Measurements from ENCODE around the gene CEP89.
A peak's percentile ranks its signal among the peaks of the same experiment; 100 is the strongest.
"Not testable (repeated sequence)": the region's sequence is repeated elsewhere in the genome, so short reads cannot be mapped to it uniquely, and the experiment has no call there.

Gene CEP89

GRCh38 chr19:32971715-32972540, at the start of gene CEP89, which contains the start of gene FAAP24:
CEP89 (minus strand) TSS chr19:32971958; CDS start chr19:32971874, 84 bp downstream.
FAAP24 (plus strand) TSS chr19:32972242; CDS start chr19:32973197, 955 bp downstream.
- peak; percentile 98 for FAIRE-seq

- not testable (repeated sequence) for FAIRE-seq
Measured at GRCh38 chr19:33010891-33011290, 39.1 kb upstream of the CEP89 start.

GRCh38 chr19:33008738-33009137, 37.0 kb upstream of the CEP89 start:
- no peak for FAIRE-seq

- no peak for FAIRE-seq
Measured at GRCh38 chr19:33005440-33005839, 33.7 kb upstream of the CEP89 start.

- FAIRE-seq, result not testable (repeated sequence)
Measured at GRCh38 chr19:33003424-33004024, 31.8 kb upstream of the CEP89 start.

GRCh38 chr19:33002126-33002865, 30.5 kb upstream of the CEP89 start:
- not testable (repeated sequence) for FAIRE-seq

- FAIRE-seq, result no peak
Measured at GRCh38 chr19:33000910-33001309, 29.2 kb upstream of the CEP89 start.

- no peak for FAIRE-seq
Measured at GRCh38 chr19:33000510-33000909, 28.8 kb upstream of the CEP89 start.

- FAIRE-seq, result no peak
Measured at GRCh38 chr19:32998722-32999121, 27.0 kb upstream of the CEP89 start.

GRCh38 chr19:32997716-32998355, 26.1 kb upstream of the CEP89 start:
- FAIRE-seq, result no peak

GRCh38 chr19:32997061-32997464, 25.3 kb upstream of the CEP89 start:
- FAIRE-seq, result not testable (repeated sequence)

- not testable (repeated sequence) for FAIRE-seq
Measured at GRCh38 chr19:32995966-32996365, 24.2 kb upstream of the CEP89 start.

- no peak for FAIRE-seq
Measured at GRCh38 chr19:32988724-32989123, 17.0 kb upstream of the CEP89 start.

- not testable (repeated sequence) for FAIRE-seq
Measured at GRCh38 chr19:32988254-32988653, 16.5 kb upstream of the CEP89 start.

GRCh38 chr19:32982488-32982887, 10.7 kb upstream of the CEP89 start:
- FAIRE-seq, result not testable (repeated sequence)

GRCh38 chr19:32979807-32980206, 8.0 kb upstream of the CEP89 start:
- FAIRE-seq, result not testable (repeated sequence)

- not testable (repeated sequence) for FAIRE-seq
Measured at GRCh38 chr19:32977813-32978212, 6.1 kb upstream of the CEP89 start.

- FAIRE-seq, result no peak
Measured at GRCh38 chr19:32977280-32977679, 5.5 kb upstream of the CEP89 start.

GRCh38 chr19:32976223-32976805, 4.6 kb upstream of the CEP89 start:
- FAIRE-seq, result no peak

GRCh38 chr19:32971012-32971595, 654 bp downstream of the CEP89 start:
- no peak for FAIRE-seq

GRCh38 chr19:32969549-32969948, 2.2 kb downstream of the CEP89 start:
- FAIRE-seq, result no peak

GRCh38 chr19:32966750-32967149, 5.0 kb downstream of the CEP89 start:
- no peak for FAIRE-seq

Measured in endometrium (tissue), 2 donors.